CD14-positive monocyte (primary cell): ENCODE measurements around the gene RPTOR. TPM values are rescaled to one million over a fixed set of nuclear protein-coding genes. Genes with fewer than 3 reads are reported as not detected.

Experiments
- DNase-seq, 3 donors: peaks; one replicate each; pipeline ENCODE4 v3.0.0-alpha.2; 2011 to 2022
- H2AFZ ChIP-seq: 2 replicates; pipeline ENCODE4 v1.6.0; 2012; ENCODE audit warnings: mild to moderate bottlenecking, low read depth, low read length, inconsistent platforms; ENCODE audit not compliant: insufficient read depth, poor library complexity, severe bottlenecking
- H3K27ac ChIP-seq, 2 donors: 1 replicate in 1 of 2; 2 replicates in 1 of 2; pipeline ENCODE4 v1.5.1; 2012 to 2013; ENCODE audit warnings: low read length in 2 of 2, control low read depth in 1 of 2, inconsistent platforms in 1 of 2, low read depth in 1 of 2, mild to moderate bottlenecking in 1 of 2
- H3K27me3 ChIP-seq, 2 donors: one replicate each; pipeline versions ENCODE4 v1.6.0 to v1.6.1; 2011 to 2013; ENCODE audit warnings: low read length in 2 of 2; ENCODE audit not compliant: control insufficient read depth in 2 of 2, insufficient read depth in 2 of 2
- H3K36me3 ChIP-seq, 2 donors: replicated peaks in 1 of 2; 1 replicate in 1 of 2; 2 replicates in 1 of 2; pipeline versions ENCODE4 v1.5.1 to v1.6.1; 2012 to 2013; ENCODE audit warnings: low read length in 2 of 2, control low read depth in 1 of 2, inconsistent platforms in 1 of 2, mild to moderate bottlenecking in 1 of 2; ENCODE audit not compliant: insufficient read depth in 2 of 2, control insufficient read depth in 1 of 2
- H3K4me1 ChIP-seq, 2 donors: 1 replicate in 1 of 2; 2 replicates in 1 of 2; pipeline versions ENCODE4 v1.5.1 to v1.6.1; 2012 to 2013; ENCODE audit warnings: low read length in 2 of 2, control low read depth in 1 of 2, inconsistent platforms in 1 of 2, mild to moderate bottlenecking in 1 of 2, moderate library complexity in 1 of 2; ENCODE audit not compliant: insufficient read depth in 2 of 2, control insufficient read depth in 1 of 2
- H3K4me2 ChIP-seq: replicated peaks from 2 replicates; pipeline ENCODE3; 2012; ENCODE audit warnings: low read length, moderate library complexity, mild to moderate bottlenecking; ENCODE audit not compliant: poor library complexity, severe bottlenecking; ENCODE audit errors: extremely low read depth
- H3K4me3 ChIP-seq, 3 experiments: fragments of 200-600 bp in 1 of 3; sonication (generic) in 1 of 3; replicated peaks in 1 of 3; 1 replicate in 2 of 3; 2 replicates in 1 of 3; pipeline ENCODE4 v1.5.1; 2011 to 2013; ENCODE audit warnings: low read length in 3 of 3, mild to moderate bottlenecking in 3 of 3, control low read depth in 2 of 3, low read depth in 2 of 3, inconsistent platforms in 1 of 3, moderate library complexity in 1 of 3
- H3K79me2 ChIP-seq: 2 replicates; pipeline ENCODE4 v1.6.0; 2012; ENCODE audit warnings: mild to moderate bottlenecking, control low read depth, inconsistent platforms, low read length, moderate library complexity; ENCODE audit not compliant: insufficient read depth
- H3K9ac ChIP-seq: 2 replicates; pipeline ENCODE4 v1.6.0; 2017; ENCODE audit warnings: low read length, mild to moderate bottlenecking; ENCODE audit not compliant: insufficient read depth, poor library complexity, severe bottlenecking
- H3K9me3 ChIP-seq, 2 donors: replicated peaks in 1 of 2; 1 replicate in 1 of 2; 2 replicates in 1 of 2; pipeline versions ENCODE4 v1.5.1 to v1.6.1; 2012 to 2013; ENCODE audit warnings: low read length in 2 of 2, control low read depth in 1 of 2; ENCODE audit not compliant: control insufficient read depth in 1 of 2, insufficient read depth in 1 of 2
- H4K20me1 ChIP-seq: 2 replicates; pipeline ENCODE4 v1.6.0; 2012; ENCODE audit warnings: mild to moderate bottlenecking, low read length, control low read depth, moderate library complexity; ENCODE audit not compliant: insufficient read depth
- H3K27ac Mint-ChIP-seq, 7 donors: one replicate each; pipeline ENCODE4 v1.8.0; 2020; ENCODE audit warnings: mild to moderate bottlenecking in 7 of 7, mixed read lengths in 7 of 7, moderate library complexity in 6 of 7, inconsistent platforms in 2 of 7
- H3K27me3 Mint-ChIP-seq, 3 donors: one replicate each; pipeline ENCODE4 v1.8.0; 2021 to 2022; ENCODE audit warnings: low read depth in 3 of 3, mild to moderate bottlenecking in 3 of 3, mixed read lengths in 3 of 3, moderate library complexity in 3 of 3, inconsistent platforms in 1 of 3
- H3K36me3 Mint-ChIP-seq, 2 donors: one replicate each; pipeline ENCODE4 v1.8.0; 2020; ENCODE audit warnings: mixed read lengths in 2 of 2, inconsistent platforms in 1 of 2, mild to moderate bottlenecking in 1 of 2
- H3K4me1 Mint-ChIP-seq: one replicate; pipeline ENCODE4 v1.8.0; 2020; ENCODE audit warnings: mild to moderate bottlenecking, mixed read lengths
- H3K4me3 Mint-ChIP-seq, 2 donors: one replicate each; pipeline ENCODE4 v1.8.0; 2020; ENCODE audit warnings: mild to moderate bottlenecking in 2 of 2, mixed read lengths in 2 of 2, moderate library complexity in 1 of 2
- H3K9me3 Mint-ChIP-seq, 7 donors: one replicate each; pipeline ENCODE4 v1.8.0; 2020 to 2022; ENCODE audit warnings: mixed read lengths in 7 of 7, mild to moderate bottlenecking in 6 of 7, moderate library complexity in 6 of 7, inconsistent platforms in 2 of 7
- CTCF ChIP-seq: fragments of 200-600 bp; IDR thresholded peaks from one replicate; pipeline ENCODE4 v1.8.0; 2022; ENCODE audit warnings: antibody characterized with exemption, mild to moderate bottlenecking
- WGBS: methylation state at CpG from one replicate; pipeline ENCODE4 v1.1.5; 2013; ENCODE audit warnings: missing lambda C conversion rate; ENCODE audit not compliant: insufficient coverage; 5-methylcytosine and 5-hydroxymethylcytosine counted together
- intact Hi-C, 2 donors: fragments of 100-400 bp; cut with micrococcal nuclease; formaldehyde crosslinking; loops; one replicate each; pipeline versions ENCODE4 v1.15.0 to v1.15.1; 2023
- polyA plus RNA-seq, 3 donors: library from polyadenylated mRNA; depleted of rRNA in 1 of 3; unstranded in 2 of 3; stranded (reverse) in 1 of 3; fragments of 300-500 nt in 2 of 3; fragments of >200 nt in 1 of 3; fragmentation: Illumina TruSeq in 2 of 3; gene quantifications; 1 replicate in 2 of 3; 2 replicates in 1 of 3; pipeline ENCODE4 v1.2.3, GENCODE V29; 2012 to 2021

RPTOR gene
- polyA plus RNA-seq, 3 donors: 1.1 to 8.7 (median 2.6) TPM

- Histone ChIP-seq H3K9me3 (no peaks in the 10 kb centered on the region), H3K4me1 (peaks cover 24 to 28% of the 10 kb centered on the region in 2 donors), H3K4me2 (no peak overlapping the region), H3K27ac (no peak overlapping the region), H3K4me3 (no peak overlapping the region), H3K27me3 (no peaks in the 10 kb centered on the region), H3K36me3 (no peaks in the 10 kb centered on the region), H2AFZ (no peak overlapping the region), H3K9ac (no peak overlapping the region), H4K20me1 (peaks cover 66% of the 10 kb centered on the region), H3K79me2 (peaks cover 39% of the 10 kb centered on the region)
- Mint-ChIP-seq H3K4me1 (peaks cover 53% of the 10 kb centered on the region), H3K27me3 (no peaks in the 10 kb centered on the region), H3K36me3 (peaks cover 1 to 9% of the 10 kb centered on the region in 2 donors), H3K27ac (peak overlapping the region in 2 of 7 donors; percentile 41 to 73), H3K9me3 (no peaks in the 10 kb centered on the region), H3K4me3 (no peak overlapping the region)
- no peak for DNase-seq
- 85% methylated on average over 11 of the region's 16 CpGs for WGBS
- intact Hi-C loops: no loop called here
- no peak for TF ChIP-seq CTCF
These were observed 60.9 kb downstream of the RPTOR start for GRCh38 chr17:80605326-80606066.

GRCh38 chr17:80608326-80608725 lies 63.7 kb downstream of the RPTOR start:
- no peak for DNase-seq
- no peaks in the 10 kb centered on the region for H3K36me3 ChIP-seq
- Mint-ChIP-seq H3K9me3 (no peaks in the 10 kb centered on the region), H3K4me3 (no peak overlapping the region), H3K4me1 (peaks cover 50% of the 10 kb centered on the region), H3K27ac (no peak overlapping the region), H3K36me3 (peaks cover 0 to under 1% of the 10 kb centered on the region in 2 donors), H3K27me3 (no peaks in the 10 kb centered on the region)
- H3K4me3 ChIP-seq: no peak overlapping the region
- no peak overlapping the region for H3K27ac ChIP-seq
- H3K9ac ChIP-seq: no peak overlapping the region
- H3K27me3 ChIP-seq: no peaks in the 10 kb centered on the region
- peaks cover 53% of the 10 kb centered on the region for H3K79me2 ChIP-seq
- peaks cover 21 to 25% of the 10 kb centered on the region in 2 donors for H3K4me1 ChIP-seq
- H2AFZ ChIP-seq: no peak overlapping the region
- H4K20me1 ChIP-seq: peaks cover 72% of the 10 kb centered on the region
- no peak overlapping the region for H3K4me2 ChIP-seq
- no peaks in the 10 kb centered on the region for H3K9me3 ChIP-seq
- TF ChIP-seq CTCF: no peak
- intact Hi-C loops: no loop called here
- 97% methylated on average over 5 of the region's 12 CpGs for WGBS
